VCaP (cell line): ENCODE measurements around the gene POLH.
A peak's percentile ranks its signal among the peaks of the same experiment; 100 is the strongest.
"Not testable (repeated sequence)": the region's sequence is repeated elsewhere in the genome, so short reads cannot be mapped to it uniquely, and the experiment has no call there.

Experiments used
- H3K27ac ChIP-seq: fragments of 450-650 bp; 2 replicates; pipeline ENCODE4 v1.5.1; 2017
- TF ChIP-seq, protein P1 (sequence below): fragments of 450-650 bp; conservative IDR thresholded peaks from 2 replicates; pipeline ENCODE4 v1.5.1; 2017; ENCODE audit warnings: mild to moderate bottlenecking, moderate library complexity

POLH gene

GRCh38 chr6:43628393-43629103, 52.6 kb downstream of the POLH start:
- peak overlapping the region; percentile 93 for H3K27ac ChIP-seq
- TF ChIP-seq, protein P1, sequence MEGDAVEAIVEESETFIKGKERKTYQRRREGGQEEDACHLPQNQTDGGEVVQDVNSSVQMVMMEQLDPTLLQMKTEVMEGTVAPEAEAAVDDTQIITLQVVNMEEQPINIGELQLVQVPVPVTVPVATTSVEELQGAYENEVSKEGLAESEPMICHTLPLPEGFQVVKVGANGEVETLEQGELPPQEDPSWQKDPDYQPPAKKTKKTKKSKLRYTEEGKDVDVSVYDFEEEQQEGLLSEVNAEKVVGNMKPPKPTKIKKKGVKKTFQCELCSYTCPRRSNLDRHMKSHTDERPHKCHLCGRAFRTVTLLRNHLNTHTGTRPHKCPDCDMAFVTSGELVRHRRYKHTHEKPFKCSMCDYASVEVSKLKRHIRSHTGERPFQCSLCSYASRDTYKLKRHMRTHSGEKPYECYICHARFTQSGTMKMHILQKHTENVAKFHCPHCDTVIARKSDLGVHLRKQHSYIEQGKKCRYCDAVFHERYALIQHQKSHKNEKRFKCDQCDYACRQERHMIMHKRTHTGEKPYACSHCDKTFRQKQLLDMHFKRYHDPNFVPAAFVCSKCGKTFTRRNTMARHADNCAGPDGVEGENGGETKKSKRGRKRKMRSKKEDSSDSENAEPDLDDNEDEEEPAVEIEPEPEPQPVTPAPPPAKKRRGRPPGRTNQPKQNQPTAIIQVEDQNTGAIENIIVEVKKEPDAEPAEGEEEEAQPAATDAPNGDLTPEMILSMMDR: no peak

DNA sequence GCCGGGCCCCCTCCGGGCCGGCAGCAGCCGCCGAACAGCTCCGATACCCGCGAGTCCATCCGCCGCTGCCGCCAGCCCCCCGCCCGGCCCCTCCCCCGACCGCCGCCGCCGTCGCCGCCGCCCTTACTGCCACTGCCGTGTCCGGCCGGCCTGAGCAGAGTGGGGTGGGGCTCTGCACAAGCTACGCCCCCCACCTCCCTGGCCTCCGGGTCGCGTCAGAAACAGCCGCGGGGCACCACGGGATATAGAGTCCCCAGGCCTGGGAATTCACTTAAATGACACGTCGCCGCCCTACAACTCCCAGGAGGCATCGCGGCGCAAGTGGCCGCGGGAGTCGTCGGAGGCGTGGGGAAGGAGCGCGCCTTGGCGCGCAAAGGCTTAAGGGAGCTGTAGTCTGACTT, 53.1 kb downstream of the POLH start, which contains the start of gene GTPBP2:
Gene GTPBP2 (minus strand): TSS at position 161 of the 401 bp plus-strand sequence. CDS start 102 bp downstream, at position 59.
- TF ChIP-seq, protein P1: no peak
- H3K27ac ChIP-seq: peak within 1 kb of the TSS; percentile 93

DNA sequence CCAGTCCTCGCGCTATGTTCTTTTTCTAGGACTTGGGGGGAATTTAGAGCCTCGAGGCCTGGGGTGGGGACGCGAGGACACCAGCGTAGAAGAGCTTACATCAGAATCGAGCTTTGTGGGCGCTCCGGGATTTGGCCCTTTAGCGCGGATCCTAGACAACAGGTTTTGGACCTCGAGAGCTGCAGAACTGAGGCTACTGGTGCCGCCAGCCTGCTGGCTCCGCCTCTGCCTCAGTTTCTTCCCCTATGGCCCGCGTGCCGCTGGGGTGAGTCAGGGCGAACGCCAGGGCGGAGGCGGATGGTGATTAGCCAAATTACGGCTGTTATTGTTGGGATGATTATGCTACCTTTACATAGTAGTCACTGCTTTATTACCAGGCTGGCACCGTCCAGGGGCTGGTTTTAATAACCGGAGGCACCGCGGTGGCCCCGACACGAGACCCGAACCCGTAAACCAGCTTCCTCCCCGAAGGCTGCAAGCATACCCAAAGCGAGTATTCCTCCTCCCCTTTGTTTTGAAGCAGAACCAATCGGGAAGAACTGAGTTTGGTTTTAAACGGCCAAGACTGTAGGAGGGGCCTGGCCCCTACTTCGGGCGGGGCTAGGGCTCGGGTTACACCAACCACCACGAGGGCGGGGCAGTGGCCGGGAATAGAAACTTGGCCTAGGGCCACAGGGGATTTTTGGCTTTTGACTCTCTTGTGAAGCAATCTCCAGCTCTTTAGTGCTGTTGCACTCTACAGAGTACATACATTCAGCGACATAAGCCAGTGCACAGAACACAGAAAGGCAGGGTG, 53.7 kb downstream of the POLH start:
- H3K27ac ChIP-seq: peak overlapping the region; percentile 93
- TF ChIP-seq, protein P1: no peak

- peak overlapping the region; percentile 93 for H3K27ac ChIP-seq
- TF ChIP-seq, protein P1: no peak
Measured at GRCh38 chr6:43630980-43631619, 55.1 kb downstream of the POLH start.

- H3K27ac ChIP-seq: not testable (repeated sequence)
Measured at GRCh38 chr6:43633002-43633401, 57.0 kb downstream of the POLH start.

DNA sequence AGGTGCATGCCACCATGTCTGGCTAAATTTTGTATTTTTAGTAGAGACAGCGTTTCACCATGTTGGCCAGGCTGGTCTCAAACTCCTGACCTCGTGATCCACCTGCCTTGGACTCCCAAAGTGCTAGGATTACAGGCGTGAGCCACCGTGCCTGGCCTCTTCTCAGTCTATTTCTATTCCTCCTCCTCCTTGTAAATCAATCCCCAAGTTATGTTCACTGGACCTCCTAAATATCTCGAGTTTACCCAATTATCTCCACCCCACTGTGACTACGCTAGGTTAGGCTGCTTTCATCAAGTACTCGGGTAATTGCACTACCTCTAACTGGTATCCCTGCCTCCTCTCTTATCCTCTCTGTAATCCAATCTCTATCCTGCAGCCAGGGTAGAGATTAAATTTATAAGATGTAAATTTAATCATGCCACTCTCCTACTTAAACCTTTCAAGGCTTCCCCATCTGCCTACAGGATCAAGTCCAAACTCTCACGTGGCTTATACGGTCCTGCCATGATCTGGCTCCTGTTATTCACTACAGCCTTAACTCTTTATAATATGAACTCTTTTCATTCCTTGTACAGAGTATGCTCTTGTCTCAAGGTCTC, 58.8 kb downstream of the POLH start:
- H3K27ac ChIP-seq: peak overlapping the region; percentile 93
- TF ChIP-seq, protein P1: no peak

DNA sequence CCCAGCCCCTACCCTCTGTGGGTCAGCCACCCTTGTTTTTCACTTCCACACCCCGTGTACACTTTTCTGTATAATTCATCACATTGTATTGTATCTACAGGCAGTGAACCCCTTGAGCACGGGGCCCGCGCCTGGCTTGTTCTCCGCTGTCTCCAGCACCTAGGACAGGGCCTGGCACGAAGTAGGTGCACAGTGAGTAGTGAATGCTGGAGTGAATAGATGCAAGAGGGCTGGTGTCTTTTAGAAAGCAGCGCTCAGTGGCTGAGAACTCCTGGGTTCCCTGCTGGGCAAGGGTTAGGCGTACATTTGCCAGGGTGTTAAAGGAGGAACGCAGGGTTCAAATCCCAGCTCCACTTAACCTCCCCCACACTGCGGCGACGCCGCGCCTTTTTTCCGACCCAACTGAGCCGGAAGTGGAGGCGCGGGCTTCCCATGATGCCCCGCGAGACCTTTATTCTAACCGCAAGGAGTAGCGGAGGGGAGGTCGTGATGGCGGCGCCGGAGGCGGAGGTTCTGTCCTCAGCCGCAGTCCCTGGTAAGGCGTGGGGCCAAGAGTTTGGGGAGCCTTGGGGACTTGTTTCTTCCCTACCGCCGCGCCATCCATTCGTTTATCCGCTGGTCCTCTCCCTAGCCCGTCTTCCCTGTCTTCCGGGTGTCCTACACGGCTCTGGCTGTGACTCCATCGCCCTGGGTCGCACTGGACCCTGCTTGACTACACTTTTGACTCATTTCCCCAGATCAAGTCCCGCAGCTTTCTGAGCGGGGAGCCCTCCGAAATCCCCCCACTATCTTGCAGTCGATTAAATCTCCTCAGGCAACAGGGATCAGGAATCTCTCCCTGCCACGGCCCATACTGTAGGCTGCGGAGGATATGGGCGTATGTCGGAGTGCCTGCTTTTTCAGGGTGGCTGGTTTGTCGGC, 59.7 kb downstream of the POLH start, which contains the start of gene MAD2L1BP:
Gene MAD2L1BP (plus strand): TSS at position 454 of the 921 bp plus-strand sequence. CDS start 36 bp downstream, at position 490.
- TF ChIP-seq, protein P1: no peak
- peak within 1 kb of the TSS; percentile 93 for H3K27ac ChIP-seq
